Ishikawa (cell line): ENCODE data around the gene CACNG4.

Source experiments
- EP300 ChIP-seq: IDR thresholded peaks from 2 replicates; pipeline ENCODE4 v1.6.1; 2012; ENCODE audit warnings: borderline replicate concordance
- TAF1 ChIP-seq: IDR thresholded peaks from 2 replicates; pipeline ENCODE4 v1.6.1; 2012; ENCODE audit warnings: low read depth, mild to moderate bottlenecking
- TCF12 ChIP-seq: IDR thresholded peaks from 2 replicates; pipeline ENCODE4 v1.6.1; 2012; ENCODE audit warnings: low read depth
- TEAD4 ChIP-seq: IDR thresholded peaks from 2 replicates; pipeline ENCODE4 v1.6.1; 2012
- YY1 ChIP-seq: IDR thresholded peaks from 2 replicates; pipeline ENCODE4 v1.6.1; 2012; ENCODE audit warnings: low read depth
- TF ChIP-seq, protein P1 (sequence below): IDR thresholded peaks from 2 replicates; pipeline ENCODE4 v1.6.1; 2012
- TF ChIP-seq, protein P2 (sequence below): IDR thresholded peaks from 2 replicates; pipeline ENCODE4 v1.6.1; 2012; ENCODE audit warnings: low read depth, mild to moderate bottlenecking

DNA sequence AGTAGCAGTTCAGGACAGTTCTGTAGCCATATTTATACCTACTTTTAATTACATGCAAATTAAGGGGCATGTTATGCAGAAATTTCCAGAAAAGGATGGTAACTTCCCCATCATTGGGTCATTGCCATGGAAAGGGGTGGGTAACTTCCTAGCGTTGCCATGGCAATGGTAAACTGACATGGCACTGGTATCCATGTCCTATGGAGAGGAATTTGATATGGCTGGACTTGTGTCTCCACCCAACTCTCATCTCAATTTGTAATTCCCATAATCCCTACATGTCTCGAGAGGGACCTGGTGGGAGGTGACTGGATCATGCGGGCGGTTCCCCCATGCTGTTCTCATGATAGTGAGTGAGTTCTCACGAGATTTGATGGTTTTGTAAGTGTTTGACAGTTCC, 35.6 kb upstream of the CACNG4 start:
- TF ChIP-seq, protein P1, sequence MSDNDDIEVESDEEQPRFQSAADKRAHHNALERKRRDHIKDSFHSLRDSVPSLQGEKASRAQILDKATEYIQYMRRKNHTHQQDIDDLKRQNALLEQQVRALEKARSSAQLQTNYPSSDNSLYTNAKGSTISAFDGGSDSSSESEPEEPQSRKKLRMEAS, result no peak
- TF ChIP-seq TAF1, result no peak
- TF ChIP-seq EP300, result no peak
- TF ChIP-seq, protein P2, sequence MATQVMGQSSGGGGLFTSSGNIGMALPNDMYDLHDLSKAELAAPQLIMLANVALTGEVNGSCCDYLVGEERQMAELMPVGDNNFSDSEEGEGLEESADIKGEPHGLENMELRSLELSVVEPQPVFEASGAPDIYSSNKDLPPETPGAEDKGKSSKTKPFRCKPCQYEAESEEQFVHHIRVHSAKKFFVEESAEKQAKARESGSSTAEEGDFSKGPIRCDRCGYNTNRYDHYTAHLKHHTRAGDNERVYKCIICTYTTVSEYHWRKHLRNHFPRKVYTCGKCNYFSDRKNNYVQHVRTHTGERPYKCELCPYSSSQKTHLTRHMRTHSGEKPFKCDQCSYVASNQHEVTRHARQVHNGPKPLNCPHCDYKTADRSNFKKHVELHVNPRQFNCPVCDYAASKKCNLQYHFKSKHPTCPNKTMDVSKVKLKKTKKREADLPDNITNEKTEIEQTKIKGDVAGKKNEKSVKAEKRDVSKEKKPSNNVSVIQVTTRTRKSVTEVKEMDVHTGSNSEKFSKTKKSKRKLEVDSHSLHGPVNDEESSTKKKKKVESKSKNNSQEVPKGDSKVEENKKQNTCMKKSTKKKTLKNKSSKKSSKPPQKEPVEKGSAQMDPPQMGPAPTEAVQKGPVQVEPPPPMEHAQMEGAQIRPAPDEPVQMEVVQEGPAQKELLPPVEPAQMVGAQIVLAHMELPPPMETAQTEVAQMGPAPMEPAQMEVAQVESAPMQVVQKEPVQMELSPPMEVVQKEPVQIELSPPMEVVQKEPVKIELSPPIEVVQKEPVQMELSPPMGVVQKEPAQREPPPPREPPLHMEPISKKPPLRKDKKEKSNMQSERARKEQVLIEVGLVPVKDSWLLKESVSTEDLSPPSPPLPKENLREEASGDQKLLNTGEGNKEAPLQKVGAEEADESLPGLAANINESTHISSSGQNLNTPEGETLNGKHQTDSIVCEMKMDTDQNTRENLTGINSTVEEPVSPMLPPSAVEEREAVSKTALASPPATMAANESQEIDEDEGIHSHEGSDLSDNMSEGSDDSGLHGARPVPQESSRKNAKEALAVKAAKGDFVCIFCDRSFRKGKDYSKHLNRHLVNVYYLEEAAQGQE, result no peak
- no peak for TF ChIP-seq TEAD4
- no peak for TF ChIP-seq TCF12
- TF ChIP-seq YY1, result no peak
